ENCODE data around the gene GRAMD1B. TPM values are rescaled to one million over a fixed set of nuclear protein-coding genes. Genes with fewer than 3 reads are reported as not detected.

Gene GRAMD1B
- total and polyA plus RNA-seq, 2 donors from 2014 or later = 4.4 to 18.2 TPM

GRCh38 chr11:123575441-123575840 is 145.4 kb downstream of the GRAMD1B start:
- intact Hi-C loops (cut with DNase I) = loop anchor here (5.0 kb wide), 1 partner anchor 63 kb away; no protein-coding TSS in a partner anchor
- FAIRE-seq = no peak

GRCh38 chr11:123576082-123576481 is 146.0 kb downstream of the GRAMD1B start:
- H3K4me1 ChIP-seq (ENCODE audit: control insufficient read depth in 2 of 3, insufficient read depth in 2 of 3, low read depth in 1 of 3, low read length in 3 of 3) = no peaks in the 10 kb centered on the region
- no peak for TF ChIP-seq CTCF (IDR thresholded peaks at IDR 0.05; ENCODE audit: borderline replicate concordance, extremely low read depth, insufficient read depth)
- intact Hi-C loops (cut with DNase I) = loop anchor here (5.0 kb wide), 1 partner anchor 64 kb away; no protein-coding TSS in a partner anchor
- no peaks in the 10 kb centered on the region for H3K36me3 ChIP-seq (ENCODE audit: control insufficient read depth in 2 of 3, insufficient read depth in 3 of 3, low read length in 3 of 3)
- H3K27me3 ChIP-seq (ENCODE audit: control insufficient read depth, insufficient read depth, low read length) = no peaks in the 10 kb centered on the region
- no peak overlapping the region for H3K27ac ChIP-seq (ENCODE audit: low read depth in 2 of 2, low read length in 2 of 2)
- DNase-seq = no peak
- H3K4me3 ChIP-seq (ENCODE audit: low read length in 3 of 3) = no peak overlapping the region
- H3K9me3 ChIP-seq (ENCODE audit: control insufficient read depth in 2 of 3, insufficient read depth in 1 of 3, low read length in 3 of 3) = no peaks in the 10 kb centered on the region
- H3K9ac ChIP-seq (ENCODE audit: low read length in 3 of 3) = no peak overlapping the region
- FAIRE-seq = no peak

More at GRCh38 chr11:123575441-123575840, 145.4 kb downstream of the GRAMD1B start:
- no peak for DNase-seq
- TF ChIP-seq CTCF (IDR thresholded peaks at IDR 0.05; ENCODE audit: borderline replicate concordance, extremely low read depth, insufficient read depth) = no peak
- H3K4me3 ChIP-seq (ENCODE audit: low read length in 3 of 3) = no peak overlapping the region
- no peaks in the 10 kb centered on the region for H3K36me3 ChIP-seq (ENCODE audit: control insufficient read depth in 2 of 3, insufficient read depth in 3 of 3, low read length in 3 of 3)
- no peak overlapping the region for H3K9ac ChIP-seq (ENCODE audit: low read length in 3 of 3)
- no peak overlapping the region for H3K27ac ChIP-seq (ENCODE audit: low read depth in 2 of 2, low read length in 2 of 2)
- H3K27me3 ChIP-seq (ENCODE audit: control insufficient read depth, insufficient read depth, low read length) = no peaks in the 10 kb centered on the region
- H3K9me3 ChIP-seq (ENCODE audit: control insufficient read depth in 2 of 3, insufficient read depth in 1 of 3, low read length in 3 of 3) = no peaks in the 10 kb centered on the region
- no peaks in the 10 kb centered on the region for H3K4me1 ChIP-seq (ENCODE audit: control insufficient read depth in 2 of 3, insufficient read depth in 2 of 3, low read depth in 1 of 3, low read length in 3 of 3)

- FAIRE-seq = no peak
- Histone ChIP-seq H3K27ac (ENCODE audit: low read depth in 2 of 2, low read length in 2 of 2) (no peak overlapping the region), H3K36me3 (ENCODE audit: control insufficient read depth in 2 of 3, insufficient read depth in 3 of 3, low read length in 3 of 3) (no peaks in the 10 kb centered on the region), H3K4me1 (ENCODE audit: control insufficient read depth in 2 of 3, insufficient read depth in 2 of 3, low read depth in 1 of 3, low read length in 3 of 3) (no peaks in the 10 kb centered on the region), H3K27me3 (ENCODE audit: control insufficient read depth, insufficient read depth, low read length) (no peaks in the 10 kb centered on the region), H3K9me3 (ENCODE audit: control insufficient read depth in 2 of 3, insufficient read depth in 1 of 3, low read length in 3 of 3) (no peaks in the 10 kb centered on the region), H3K4me3 (ENCODE audit: low read length in 3 of 3) (no peak overlapping the region), H3K9ac (ENCODE audit: low read length in 3 of 3) (no peak overlapping the region)
- TF ChIP-seq CTCF (IDR thresholded peaks at IDR 0.05; ENCODE audit: borderline replicate concordance, extremely low read depth, insufficient read depth) = no peak
- intact Hi-C loops (cut with DNase I) = loop anchor here (5.0 kb wide), 1 partner anchor 64 kb away; no protein-coding TSS in a partner anchor
- no peak for DNase-seq
These were observed 146.4 kb downstream of the GRAMD1B start for GRCh38 chr11:123576501-123576900.

Data from kidney (tissue), 14 donors.